GM19025 (cell line): Measurements from ENCODE around the gene NR1H3.
"Not testable (repeated sequence)": the region's sequence is repeated elsewhere in the genome, so short reads cannot be mapped to it uniquely, and the experiment has no call there.

Source experiments
- ATAC-seq: cut with Tn5 transposase; IDR thresholded peaks from one replicate; pipeline ENCODE4 v1.9.1; 2021; ENCODE audit warnings: mild to moderate bottlenecking, low read depth, moderate library complexity; ENCODE audit not compliant: unreplicated experiment

Gene NR1H3

DNA sequence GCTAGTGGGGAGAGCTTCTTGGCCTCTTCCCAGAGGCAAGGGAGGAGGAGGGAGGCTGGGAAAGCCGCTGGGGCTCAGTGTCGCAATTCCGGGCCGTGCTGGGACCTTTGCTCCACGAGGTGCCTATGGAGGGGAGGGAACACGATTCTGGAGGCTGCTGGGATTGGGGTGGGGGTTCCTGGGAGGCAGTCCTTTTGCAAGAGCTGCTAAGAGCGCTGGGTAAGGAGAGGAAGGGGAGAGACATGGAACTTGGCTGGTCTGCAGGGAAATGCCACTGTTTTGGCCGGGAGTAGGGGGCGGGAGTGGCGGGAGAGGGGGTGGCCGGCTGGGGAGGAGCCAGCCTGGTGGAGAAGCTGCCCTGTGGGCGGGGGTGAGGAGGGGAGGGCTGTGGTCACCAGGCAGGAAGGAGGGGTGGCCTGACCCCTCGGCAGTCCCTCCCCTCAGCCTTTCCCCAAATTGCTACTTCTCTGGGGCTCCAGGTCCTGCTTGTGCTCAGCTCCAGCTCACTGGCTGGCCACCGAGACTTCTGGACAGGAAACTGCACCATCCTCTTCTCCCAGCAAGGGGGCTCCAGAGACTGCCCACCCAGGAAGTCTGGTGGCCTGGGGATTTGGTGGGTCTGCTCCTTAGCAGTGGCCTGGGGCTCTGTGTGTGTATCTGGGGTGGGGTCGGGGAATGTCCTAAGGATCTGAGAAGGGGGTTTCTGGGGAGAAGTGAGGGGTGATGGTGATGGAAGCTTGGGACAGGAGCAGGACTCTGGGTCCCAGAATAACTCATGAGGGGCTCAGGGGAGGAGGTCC lies at the start of gene NR1H3:
TSS of gene NR1H3 (plus strand) at position 480 of the 800 bp plus-strand sequence. CDS start 1,221 bp downstream, outside the sequence.
- no peak for ATAC-seq

DNA sequence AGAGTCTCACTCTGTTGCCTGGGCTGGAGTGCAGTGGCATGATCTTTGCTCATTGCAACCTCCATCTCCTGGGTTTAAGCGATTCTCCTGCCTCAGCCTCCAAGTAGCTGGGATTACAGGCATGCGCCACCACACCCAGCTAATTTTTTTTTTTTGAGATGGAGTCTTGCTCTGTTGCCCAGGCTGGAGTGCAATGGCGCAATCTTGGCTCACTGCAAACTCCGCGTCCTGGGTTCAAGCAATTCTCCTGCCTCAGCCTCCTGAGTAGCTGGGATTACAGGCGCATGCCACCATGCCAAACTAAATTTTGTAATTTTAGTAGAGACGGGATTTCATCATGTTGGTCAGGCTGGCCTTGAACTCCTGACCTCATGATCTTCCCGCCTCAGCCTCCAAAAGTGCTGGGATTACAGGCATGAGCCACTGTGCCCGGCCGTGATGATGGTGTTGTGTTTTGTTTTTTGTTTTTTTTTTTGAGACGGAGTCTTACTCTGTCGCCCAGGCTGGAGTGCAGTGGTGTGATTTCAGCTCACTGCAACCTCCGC lies 49.7 kb upstream of the NR1H3 start:
- ATAC-seq, result not testable (repeated sequence)

DNA sequence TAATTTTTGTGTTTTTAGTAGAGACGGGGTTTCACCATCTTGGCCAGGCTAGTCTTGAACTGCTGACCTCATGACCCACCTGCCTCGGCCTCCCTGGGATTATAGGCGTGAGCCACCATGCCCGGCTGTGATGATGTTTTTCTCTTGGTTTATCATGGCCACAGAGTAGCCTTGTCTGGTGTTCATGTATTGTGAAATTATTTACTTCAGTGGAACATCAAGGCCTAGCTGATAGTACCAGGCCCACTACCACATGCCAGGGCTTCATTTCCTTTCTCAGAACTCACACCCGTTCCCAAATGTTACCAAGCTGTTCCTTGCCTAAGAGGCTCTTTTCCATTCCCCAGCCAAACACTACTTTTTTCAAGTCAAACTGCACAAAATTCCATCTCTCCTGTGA lies 49.2 kb upstream of the NR1H3 start:
- no peak for ATAC-seq

DNA sequence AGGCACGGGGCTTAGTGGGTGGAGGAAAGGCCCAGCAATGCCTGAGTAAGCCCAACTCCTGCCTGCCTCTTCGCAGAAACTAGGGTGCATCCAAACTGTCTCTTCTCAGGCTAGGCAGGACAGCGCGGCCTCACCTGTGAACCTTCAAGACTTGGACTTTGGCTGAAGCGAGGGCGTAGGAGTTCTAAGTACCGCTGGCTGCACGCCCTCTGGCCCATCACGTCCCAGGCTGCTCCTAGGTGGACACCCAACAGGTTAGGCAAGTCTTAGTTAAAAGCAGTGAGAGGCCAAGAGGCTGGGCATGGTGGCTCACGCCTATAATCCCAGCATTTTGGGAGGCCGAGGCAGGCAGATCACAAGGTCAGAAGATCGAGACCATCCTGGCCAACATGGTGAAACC lies 44.9 kb upstream of the NR1H3 start:
- ATAC-seq, result no peak

DNA sequence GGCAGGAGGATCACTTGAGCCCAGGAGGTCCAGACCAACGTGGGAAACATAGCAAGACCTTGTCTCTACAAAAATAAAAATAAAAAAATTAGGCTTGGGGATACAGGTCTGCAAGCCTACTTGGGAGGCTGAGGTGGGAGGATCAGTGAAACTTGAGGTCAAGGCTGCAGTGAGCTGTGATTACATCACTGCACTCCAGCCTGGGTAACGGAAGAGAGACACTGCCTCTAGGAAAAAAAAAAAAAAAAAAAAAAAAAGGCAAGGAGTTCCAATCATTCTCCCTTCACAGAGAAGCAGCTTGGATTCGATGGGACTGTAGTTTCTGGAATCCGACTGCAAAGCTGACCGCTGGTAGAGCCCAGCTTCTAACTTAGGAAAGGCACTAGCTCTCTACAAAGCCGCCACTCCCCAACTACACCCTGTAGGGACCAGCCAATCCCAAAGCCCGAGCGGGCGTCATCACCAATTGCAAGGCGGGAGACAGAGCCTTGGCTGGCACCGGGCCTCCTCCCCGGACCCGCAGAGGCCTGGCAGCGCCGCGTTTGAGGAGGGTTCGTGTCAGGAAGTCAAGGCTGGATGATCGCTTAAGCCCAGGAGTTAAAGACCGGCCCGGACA lies 43.7 kb upstream of the NR1H3 start:
- ATAC-seq, result peak; percentile 53

DNA sequence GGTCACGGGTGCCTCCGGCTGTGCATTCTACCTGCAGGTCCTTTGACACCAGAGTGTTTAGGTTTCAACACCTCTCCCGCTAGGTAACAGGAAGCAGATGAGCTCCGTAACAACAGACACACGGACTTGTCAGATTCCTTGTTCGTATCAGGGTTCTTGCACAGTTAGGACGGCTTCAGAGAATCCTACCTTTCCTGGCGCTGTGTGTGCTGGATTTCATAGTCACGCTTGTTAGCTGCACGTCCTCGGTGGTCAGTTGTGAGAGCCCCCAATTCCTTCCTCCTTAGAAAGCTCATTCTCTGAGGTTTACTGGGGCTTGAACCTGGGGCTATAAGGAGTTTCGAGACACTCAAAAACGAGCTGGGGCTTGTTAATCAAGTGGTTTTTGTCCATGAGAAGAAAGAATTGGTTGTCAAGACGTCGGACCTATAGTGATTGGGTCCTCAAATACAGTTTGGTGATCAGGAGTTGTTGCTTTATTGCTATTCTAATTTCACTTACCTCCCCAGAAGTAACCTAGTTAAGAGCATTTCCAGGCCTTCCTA lies 42.4 kb upstream of the NR1H3 start:
- ATAC-seq, result no peak

DNA sequence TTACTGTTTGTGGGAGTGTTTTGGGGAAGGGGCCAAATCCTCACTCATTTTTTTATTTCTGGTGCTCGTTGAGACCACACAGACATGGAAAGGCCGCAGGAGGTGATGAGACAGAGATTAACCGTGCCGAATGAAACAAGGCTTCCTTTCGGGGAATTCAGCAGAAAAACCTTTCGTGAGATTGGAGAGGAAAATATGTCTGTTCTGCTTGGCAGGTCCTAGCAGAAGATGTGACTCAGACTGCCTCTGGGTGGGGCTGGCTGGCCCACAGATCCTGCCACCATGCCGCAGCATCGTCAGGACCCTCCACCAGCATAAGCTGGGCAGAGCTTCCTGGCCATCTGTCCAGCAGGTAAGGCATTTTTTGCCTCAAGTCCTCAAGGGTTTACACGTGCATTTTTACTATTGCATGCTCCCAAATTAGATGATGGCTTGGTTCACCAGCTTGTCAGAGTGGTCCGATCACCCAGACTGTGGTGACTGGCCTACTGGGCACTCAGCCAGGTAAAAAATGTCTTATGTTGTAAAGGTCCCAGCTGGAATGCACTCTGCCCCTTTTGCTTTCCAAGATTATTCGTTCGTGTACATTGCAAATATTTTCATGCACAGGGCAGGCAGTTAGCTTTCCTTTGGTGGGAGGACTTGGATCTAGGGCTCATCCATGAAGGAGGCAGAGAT lies 41.5 kb upstream of the NR1H3 start:
- ATAC-seq, result no peak

DNA sequence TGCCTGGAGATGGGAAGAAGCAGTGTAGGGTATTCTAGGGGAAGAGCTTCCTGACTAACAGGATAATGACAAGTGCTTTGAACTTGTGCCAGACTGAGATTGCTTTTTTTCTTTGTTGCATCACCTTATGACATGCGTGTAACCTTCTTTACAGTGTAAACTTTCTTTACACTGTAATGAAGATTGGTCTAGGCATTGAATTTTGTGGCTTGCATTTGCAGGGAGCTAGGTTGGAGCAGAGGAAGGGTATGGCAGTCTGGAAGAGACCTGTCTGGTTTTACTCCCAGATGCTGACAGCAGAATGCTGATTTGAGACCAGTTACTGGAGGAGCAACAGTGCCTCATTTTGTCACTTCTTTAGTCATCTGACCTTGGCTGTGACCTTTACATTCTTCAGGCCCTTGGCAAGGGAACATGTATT lies 37.4 kb upstream of the NR1H3 start:
- no peak for ATAC-seq

DNA sequence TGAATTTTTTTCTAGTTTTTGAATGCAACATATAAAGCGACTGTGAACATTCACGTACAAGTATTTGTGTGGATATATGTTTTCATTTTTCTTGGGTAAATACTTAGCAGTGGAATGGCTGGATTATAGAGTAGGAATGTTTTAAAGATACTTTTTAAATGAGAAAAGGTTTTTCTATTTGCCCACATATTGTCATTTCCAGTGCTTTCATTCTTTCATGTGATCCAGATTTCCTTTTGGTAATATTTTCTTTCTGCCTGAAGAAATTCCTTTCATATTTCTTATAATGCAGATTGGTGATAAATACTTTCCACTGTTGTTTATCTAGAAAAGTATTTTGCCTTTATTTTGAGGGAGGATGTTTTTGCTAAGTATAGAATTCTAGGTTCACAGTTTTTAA lies 35.1 kb upstream of the NR1H3 start:
- ATAC-seq, result no peak

DNA sequence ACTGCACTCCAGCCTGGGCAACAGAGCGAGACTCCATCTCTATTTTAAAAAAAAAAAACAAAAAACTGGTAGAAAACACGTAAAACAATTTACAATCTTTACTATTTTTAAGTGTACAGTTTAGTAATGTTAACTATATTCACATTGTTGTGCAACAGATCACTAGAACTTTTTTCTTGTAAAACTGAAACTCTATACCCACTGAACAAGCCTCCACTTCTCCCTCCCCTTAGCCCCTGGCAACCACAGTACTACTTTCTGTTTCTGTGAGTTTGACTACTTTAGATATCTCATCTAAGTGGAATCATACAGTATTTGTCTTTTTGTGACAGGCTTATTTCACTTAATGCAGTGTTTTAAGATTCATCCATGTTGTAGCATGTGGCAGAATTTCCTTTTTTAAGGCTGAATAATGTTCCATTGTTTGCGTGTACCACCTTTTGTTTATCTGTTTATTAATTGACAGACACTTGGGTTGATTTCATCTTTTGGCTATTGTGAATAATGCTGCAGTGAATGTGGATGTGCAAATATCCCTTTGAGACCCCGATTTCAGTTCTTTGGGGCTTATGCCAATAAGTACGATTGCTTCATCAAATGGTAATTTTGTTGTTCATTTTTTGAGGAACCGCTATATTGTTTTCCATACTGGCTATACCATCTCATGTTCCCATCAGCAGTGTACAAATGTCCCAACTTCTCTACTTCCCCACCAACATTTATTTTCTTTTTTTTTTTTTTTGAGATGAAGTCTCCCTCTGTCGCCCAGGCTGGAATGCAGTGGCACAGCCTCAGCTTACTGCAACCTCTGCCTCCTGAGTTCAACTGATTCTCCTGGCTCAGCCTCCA lies 32.0 kb upstream of the NR1H3 start:
- ATAC-seq, result peak; percentile 92

DNA sequence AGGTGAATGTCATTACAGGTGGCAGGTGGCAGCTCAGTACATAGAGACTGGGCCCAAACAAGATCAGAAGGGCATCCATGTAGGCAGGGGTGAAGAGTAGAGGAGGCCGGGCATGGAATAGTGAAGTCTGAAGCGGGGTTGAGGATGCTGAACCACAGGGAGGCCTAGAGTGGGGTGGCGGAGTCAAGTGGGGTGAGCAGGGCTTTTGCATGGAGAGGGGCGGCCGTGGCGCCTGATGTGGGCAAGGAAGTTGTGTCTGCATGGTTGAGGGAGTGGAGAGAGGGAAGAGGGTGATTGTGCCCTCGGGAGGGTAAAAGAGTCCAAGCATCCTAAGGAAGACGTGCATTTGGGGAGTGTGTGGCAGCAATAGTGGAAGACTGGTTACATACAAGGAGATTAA lies 28.6 kb upstream of the NR1H3 start:
- ATAC-seq, result no peak

DNA sequence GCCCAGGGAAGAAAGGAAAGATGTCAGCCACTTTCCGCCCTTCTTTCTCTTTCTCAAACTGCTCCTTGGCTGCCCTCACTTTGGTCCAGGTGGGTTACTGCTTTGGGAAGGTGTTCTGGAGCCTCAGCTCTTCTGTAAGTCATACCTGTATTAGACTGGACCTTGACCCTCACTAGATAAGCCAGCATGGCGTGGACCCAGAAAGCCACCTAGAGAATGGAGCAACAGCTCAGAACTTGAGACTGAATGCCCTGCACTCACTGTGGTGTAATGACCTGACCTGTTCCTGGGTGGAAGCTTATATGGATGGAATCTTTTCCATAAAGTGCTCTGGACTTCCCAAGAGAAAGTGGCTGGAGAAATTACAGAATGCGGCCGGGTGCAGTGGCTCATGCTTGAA lies 24.7 kb upstream of the NR1H3 start:
- no peak for ATAC-seq

DNA sequence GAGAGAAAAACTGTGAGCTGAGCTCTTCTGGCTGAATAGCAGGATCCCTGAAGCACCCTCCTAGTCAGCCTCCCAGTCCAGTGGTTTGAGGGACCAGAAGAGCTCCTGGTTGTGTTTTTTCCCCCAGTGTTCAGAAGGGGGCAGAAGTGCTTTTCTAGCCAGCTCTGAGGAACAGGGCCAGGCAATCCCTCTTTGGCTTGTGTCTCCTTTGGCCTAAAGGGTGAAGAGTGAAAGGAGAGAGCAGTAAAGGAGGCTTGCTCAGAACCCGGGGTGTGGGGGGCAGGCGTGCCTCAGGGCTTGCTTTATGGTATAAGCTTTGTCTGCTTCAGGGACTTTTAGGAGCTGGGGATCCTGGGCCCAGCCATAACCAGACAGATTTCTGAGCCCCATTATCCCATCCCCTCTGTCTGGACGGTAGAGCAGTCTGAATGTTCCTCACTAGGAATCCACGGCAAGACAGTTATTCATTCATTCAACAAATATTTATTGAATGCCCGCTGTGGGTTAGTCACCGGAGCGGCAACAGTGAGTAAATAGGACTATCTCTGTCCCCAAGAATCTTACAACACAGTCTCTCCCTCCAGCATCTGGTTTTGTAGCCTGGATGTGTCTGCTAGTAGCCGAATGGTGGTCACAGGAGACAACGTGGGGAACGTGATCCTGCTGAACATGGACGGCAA lies 23.7 kb upstream of the NR1H3 start:
- no peak for ATAC-seq

DNA sequence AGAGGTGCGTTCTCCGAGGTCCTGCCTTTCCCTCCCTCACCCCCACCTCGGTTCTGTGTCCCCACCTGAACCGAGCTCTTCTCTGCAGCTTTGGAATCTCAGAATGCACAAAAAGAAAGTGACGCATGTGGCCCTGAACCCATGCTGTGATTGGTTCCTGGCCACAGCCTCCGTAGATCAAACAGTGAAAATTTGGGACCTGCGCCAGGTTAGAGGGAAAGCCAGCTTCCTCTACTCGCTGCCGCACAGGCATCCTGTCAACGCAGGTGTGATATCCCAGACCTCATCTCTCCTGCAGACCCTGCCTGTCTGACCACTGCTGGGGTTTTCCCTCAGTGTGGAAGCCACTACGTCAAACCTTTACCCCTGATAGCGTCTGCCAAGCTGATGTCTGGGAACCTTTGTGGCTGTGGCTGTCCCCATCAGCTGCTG lies 23.1 kb upstream of the NR1H3 start:
- no peak for ATAC-seq

DNA sequence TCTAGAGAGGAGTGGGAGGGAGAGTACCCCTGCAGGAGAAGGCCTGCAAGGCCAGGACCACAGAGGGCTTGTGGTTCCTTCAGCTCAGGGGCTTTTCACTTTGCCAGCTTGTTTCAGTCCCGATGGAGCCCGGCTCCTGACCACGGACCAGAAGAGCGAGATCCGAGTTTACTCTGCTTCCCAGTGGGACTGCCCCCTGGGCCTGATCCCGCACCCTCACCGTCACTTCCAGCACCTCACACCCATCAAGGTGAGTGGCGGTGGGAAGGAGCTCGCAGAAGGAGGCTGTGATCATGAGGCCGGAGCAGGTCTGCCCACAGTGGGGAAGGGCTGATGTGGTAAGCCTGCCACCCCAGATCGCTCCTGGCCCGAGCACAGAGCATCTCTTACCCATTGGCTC lies 22.6 kb upstream of the NR1H3 start:
- ATAC-seq, result no peak

DNA sequence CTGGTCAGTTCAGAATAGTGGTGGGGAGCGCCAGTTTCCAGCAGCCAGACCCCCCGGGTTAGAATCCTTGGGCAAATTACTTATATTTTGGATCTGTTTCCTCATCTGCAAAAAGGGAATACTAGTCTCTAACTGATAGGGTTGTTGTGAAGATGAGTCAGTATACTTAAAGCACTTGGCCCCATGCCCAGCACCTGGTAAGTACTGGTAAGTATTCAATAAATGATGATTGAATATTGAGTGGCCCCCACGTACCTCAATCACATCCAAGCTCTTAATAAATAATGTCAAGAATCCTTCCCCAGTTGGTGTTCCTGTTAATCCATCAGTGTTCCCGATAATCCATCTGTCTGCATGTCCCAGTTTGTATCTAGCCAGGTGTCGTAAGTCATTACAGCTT lies 21.3 kb upstream of the NR1H3 start:
- no peak for ATAC-seq

DNA sequence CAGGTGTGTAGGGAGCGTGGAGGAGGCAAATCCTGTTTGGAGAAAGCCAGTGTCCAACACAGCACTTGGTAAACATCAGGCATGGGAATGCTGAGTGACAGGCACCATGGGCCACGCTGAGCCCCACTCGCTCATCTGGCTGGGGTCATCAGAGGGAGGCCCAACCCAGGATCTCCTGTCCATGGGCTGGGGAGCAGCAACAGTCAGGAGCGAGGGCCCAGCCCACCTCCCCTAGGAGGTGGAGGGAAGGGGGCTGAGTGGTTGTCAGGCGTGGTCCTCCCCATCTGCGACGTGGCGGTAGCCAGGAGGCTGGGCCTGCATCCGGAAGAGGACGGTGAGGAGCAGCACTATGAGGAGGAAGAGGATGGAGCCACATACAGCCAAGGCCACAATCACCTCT lies 17.9 kb upstream of the NR1H3 start:
- no peak for ATAC-seq

DNA sequence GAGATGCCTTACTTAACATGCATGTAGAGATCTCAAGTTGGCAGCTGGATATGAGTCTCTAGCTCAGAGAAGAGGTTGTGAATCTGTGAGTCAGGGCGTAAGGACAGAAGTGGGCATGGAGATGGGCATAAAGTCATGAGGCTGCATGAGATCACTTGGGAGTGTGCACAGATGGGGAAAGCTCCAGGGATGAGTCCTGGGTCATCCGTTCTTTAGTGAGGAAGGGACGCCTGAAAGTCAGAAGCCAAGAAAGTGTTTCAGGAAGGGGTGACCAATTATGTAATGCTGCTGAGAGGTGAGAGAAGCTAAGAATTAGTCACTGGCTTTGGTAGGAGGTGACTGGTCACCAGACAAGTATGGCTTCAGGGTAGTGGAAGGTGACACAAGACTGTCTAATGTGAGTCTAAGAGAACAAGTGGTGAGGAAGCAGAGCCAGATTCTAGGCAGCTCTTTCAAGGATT lies 15.9 kb upstream of the NR1H3 start:
- ATAC-seq, result no peak

DNA sequence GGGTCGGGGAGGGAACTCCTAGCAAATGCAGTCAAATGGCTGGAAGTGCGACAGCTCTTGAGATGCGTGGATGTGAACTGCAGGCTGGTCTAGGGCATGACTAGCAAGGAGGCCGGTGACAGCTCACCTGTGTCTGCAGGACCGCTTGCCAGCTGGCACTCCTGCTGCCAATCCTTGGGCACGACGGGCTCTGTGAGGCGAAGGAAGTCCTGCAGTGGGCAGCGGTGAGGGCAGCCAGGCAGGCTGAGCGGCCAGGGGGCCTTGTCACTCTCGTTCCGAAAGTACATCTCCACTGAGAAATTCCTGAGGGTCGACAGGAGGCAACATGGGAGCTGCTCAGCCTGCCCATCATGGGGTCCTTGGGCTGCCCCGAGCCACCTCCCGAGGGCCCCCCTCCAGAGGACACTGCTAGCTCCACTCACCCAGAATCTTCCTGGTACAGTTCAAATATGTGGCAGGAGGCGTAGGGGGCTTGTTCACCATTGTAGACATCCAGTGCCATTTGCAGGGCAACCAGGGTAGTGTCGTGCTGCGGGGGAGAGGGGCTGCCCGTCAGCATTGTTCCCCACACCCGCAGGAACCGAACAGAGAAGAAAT lies 15.1 kb upstream of the NR1H3 start:
- ATAC-seq, result no peak
